IPS-15b (cell line): ENCODE results near the gene MYO10.

Experiments used
- H3K27me3 ChIP-seq: one replicate; pipeline ENCODE4 v1.6.1; 2013; ENCODE audit warnings: low read length; ENCODE audit not compliant: control insufficient read depth, insufficient read depth
- H3K36me3 ChIP-seq: one replicate; pipeline ENCODE4 v1.6.1; 2013; ENCODE audit warnings: low read length; ENCODE audit not compliant: control insufficient read depth, insufficient read depth
- H3K4me1 ChIP-seq: one replicate; pipeline ENCODE4 v1.6.1; 2013; ENCODE audit warnings: mild to moderate bottlenecking, low read length; ENCODE audit not compliant: control insufficient read depth, insufficient read depth
- H3K4me3 ChIP-seq: one replicate; pipeline ENCODE4 v1.5.1; 2013; ENCODE audit warnings: low read depth, low read length
- H3K9ac ChIP-seq: one replicate; pipeline ENCODE4 v1.6.1; 2013; ENCODE audit warnings: low read depth, mild to moderate bottlenecking, low read length
- H3K9me3 ChIP-seq: one replicate; pipeline ENCODE4 v1.6.1; 2013; ENCODE audit warnings: mild to moderate bottlenecking, low read length; ENCODE audit not compliant: control insufficient read depth, insufficient read depth

The MYO10 gene

DNA sequence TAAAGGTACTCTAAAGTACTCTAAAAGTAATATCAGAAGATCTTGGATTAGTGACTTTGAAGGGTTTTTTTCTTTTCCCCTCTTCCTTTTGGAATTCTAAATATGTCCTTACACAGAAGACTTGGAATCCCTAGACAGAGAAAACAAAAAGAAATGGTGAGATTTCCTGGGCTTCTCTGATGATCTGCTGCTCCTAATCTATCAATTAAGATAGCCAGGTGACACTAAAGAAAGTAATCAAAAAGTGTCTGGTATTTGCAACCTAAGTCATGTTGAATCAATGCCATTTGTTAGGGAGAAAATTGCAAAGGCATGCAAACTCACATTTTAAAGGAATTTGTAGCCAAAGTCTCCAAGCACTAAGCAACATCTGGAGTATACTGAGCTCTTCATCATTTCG lies 29.5 kb upstream of the MYO10 start:
- Histone ChIP-seq H3K27me3 (no peaks in the 10 kb centered on the region), H3K4me3 (no peak overlapping the region), H3K9ac (no peak overlapping the region), H3K4me1 (no peaks in the 10 kb centered on the region), H3K9me3 (no peaks in the 10 kb centered on the region), H3K36me3 (no peaks in the 10 kb centered on the region)

DNA sequence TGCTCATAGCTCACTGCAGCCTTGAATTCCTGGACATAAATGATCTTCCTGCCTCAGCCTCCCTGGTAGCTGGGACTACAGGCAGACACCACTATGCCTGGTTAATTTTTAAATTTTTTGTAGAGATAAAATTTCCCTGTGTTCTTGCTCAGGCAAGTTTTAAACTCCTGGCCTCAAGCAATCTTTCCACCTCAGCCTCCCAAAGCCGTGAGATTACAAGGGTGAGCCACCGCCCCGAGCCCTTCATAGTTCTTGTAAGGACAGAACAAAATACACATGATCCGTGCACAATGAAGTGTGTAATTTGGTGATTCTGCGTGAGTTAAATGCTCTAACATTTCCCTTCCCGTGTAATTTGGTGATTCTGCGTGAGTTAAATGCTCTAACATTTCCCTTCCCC lies 27.7 kb upstream of the MYO10 start:
- Histone ChIP-seq H3K36me3 (no peaks in the 10 kb centered on the region), H3K4me1 (no peaks in the 10 kb centered on the region), H3K27me3 (no peaks in the 10 kb centered on the region), H3K4me3 (no peak overlapping the region), H3K9me3 (no peaks in the 10 kb centered on the region), H3K9ac (no peak overlapping the region)

DNA sequence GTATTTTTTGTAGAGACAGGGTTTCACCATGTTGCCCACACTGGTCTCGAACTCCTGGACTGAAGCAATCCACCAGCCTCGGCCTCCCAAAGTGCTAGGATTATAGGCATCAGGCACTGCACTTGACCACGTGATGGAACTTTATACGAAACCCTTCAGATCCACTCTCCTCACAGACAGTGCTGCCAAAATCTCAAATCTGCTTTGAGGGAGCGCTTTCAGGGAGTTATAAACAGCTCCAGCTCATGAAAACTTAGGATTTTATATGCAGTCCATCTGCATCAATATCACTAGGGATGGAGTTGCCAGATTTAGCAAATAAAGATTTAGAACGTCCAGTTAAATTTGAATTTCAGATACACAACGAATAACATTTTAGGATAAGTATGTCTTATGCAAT lies 25.0 kb upstream of the MYO10 start:
- Histone ChIP-seq H3K27me3 (no peaks in the 10 kb centered on the region), H3K9me3 (no peaks in the 10 kb centered on the region), H3K4me3 (no peak overlapping the region), H3K9ac (no peak overlapping the region), H3K4me1 (no peaks in the 10 kb centered on the region), H3K36me3 (no peaks in the 10 kb centered on the region)

DNA sequence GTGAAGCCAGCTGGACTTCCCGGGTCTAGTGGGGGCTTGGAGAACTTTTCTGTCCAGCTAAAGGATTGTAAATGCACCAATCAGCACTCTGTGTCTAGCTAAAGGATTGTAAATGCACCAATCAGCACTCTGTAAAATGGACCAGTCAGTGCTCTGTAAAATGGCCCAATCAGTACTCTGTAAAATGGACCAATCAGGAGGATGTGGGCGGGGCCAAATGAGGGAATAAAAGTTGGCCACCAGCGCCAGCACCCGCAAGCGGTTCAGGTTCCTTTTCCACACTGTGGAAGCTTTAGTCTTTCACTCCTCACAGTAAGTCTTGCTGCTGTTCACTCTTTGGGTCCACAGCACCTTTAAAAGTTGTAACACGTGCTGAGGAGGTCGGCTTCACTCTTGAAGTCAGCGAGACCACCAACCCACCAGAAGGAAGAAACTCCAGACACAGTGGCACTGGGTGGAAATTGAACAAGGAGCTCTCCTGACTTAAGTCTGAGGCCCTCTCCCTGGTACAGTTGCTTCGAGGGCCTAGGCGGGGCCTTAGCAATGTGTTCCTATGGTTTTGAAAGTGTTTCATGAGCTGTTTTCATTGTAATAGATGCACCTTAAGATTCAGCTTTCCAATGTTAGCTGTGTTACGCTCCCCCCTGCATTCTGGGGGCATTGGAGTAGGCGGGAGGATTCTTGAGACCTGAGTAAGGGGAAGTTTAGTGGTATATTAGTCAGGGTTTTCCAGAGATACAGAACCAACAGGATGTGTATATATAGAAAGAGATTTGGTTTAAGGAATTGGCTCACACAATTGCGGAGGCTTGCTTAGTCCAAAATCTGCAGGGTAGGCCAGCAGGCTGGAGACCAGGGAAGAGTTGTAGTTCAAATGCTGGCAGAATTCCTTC lies 21.5 kb upstream of the MYO10 start:
- Histone ChIP-seq H3K9me3 (no peaks in the 10 kb centered on the region), H3K4me1 (peaks cover 4% of the 10 kb centered on the region), H3K4me3 (no peak overlapping the region), H3K9ac (no peak overlapping the region), H3K36me3 (no peaks in the 10 kb centered on the region), H3K27me3 (no peaks in the 10 kb centered on the region)

DNA sequence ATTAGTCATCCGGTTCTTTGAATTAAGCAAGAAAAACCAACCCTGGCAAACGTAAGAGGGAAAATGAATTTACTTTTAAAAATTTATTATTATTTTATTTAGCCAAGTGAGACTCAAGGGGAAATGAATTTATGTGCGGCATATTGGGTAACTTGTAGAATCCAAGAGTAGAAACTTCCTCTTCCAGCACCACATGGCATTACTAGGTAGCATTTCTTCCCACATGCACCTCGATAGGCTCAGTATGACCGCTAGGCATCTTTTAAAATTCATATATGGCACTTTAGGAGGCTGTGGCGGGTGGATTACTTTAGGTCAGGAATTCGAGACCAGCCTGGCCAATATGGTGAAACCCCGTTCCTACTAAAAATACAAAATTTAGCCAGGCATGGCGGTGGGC lies 17.6 kb upstream of the MYO10 start:
- Histone ChIP-seq H3K36me3 (no peaks in the 10 kb centered on the region), H3K4me1 (peaks cover 4% of the 10 kb centered on the region), H3K4me3 (no peak overlapping the region), H3K9me3 (no peaks in the 10 kb centered on the region), H3K27me3 (no peaks in the 10 kb centered on the region), H3K9ac (no peak overlapping the region)

DNA sequence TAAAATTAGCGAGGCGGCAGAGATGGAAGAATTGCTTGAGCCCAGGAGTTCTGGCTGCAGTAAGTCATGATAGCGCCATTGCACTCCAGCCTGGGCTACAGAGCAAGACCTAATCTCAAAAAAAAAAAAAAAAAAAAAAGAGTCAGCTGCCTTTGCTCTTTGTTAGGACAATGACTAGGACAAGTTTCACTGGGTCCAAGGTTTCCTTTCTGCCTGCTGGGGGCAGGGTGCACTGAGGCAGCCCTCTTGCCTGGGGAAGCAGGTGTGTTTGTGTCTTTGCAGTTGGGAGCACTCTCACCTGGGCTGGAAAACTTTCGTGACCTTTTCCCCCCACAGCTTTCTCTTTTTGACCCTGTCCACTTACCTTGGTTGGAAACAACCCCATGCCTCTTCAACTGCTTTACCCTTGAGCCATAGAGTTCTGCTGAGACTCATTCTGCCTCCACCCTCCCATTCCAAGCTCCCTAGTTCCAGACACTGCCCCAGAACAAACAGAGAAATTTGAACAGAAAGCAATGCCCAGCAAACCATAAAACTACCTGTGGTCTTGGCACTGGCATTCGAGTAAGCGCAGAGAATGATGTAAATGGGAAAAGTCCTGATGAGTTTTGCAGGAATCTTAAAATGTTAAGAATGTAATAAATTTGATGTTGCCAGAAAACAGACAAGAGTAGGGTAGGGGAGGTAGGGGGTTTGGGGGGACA lies 17.0 kb upstream of the MYO10 start:
- H3K9me3 ChIP-seq: no peaks in the 10 kb centered on the region
- no peak overlapping the region for H3K9ac ChIP-seq
- no peaks in the 10 kb centered on the region for H3K36me3 ChIP-seq

DNA sequence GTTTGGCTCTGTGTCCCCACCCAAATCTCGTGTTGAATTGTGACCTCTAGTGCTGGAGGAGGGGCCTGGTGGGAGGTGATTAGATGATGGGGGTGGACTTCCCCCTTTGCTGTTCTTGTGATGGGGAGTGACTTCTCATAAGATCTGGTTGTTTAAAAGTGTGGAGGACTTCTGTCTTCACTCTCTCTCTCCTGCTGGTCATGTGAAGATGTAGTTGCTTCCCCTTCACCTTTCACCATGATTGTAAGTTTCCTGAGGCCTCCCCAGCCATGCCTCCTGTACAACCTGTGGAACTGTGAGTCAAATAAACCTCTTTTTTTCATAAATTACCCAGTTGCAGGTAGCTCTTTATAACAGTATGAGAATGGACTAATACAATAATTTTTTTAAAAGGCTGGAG lies 10.6 kb upstream of the MYO10 start:
- H3K9me3 ChIP-seq: no peaks in the 10 kb centered on the region
- no peaks in the 10 kb centered on the region for H3K4me1 ChIP-seq
- H3K9ac ChIP-seq: no peak overlapping the region
- H3K36me3 ChIP-seq: no peaks in the 10 kb centered on the region
- H3K27me3 ChIP-seq: no peaks in the 10 kb centered on the region
- no peak overlapping the region for H3K4me3 ChIP-seq

More for the DNA sequence above, 17.0 kb upstream of the MYO10 start:
- Histone ChIP-seq H3K27me3 (no peaks in the 10 kb centered on the region), H3K4me1 (peaks cover 4% of the 10 kb centered on the region), H3K4me3 (no peak overlapping the region)

DNA sequence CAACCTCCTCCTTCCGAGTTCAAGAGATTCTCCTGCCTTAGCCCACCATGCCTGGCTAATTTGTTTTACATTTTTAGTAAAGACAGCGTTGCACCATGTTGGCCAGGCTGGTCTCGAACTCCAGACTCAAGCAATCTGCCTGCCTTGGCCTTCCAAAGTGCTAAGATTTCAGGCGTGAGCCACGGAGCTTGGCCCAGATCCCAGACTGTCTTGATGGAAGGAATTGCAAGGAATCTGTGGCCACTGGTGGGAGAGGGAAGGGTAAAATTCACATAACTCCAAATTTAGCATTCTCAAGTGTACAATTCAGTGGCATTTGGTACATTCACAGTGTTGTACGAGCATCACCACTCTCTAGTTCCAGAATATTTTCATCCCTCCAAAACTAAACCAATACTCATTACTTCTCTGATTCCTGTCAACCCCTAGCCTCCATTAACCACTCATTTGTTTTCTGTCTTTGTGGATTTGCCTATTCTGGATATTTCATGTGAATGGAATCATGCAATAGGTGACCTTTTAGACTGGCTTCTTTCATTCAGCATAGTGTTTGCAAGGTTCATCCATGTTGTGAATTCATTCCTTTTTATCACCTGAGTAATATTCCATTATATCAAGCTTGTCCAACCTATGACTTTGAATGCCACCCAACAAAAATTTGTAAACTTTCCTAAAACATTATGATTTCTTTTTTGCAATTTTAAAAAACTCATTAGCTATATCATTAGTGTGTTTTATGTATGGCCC lies 8.9 kb upstream of the MYO10 start:
- H3K9me3 ChIP-seq: no peaks in the 10 kb centered on the region
- H3K9ac ChIP-seq: no peak overlapping the region
- H3K27me3 ChIP-seq: no peaks in the 10 kb centered on the region
- no peaks in the 10 kb centered on the region for H3K36me3 ChIP-seq
- H3K4me3 ChIP-seq: no peak overlapping the region
- H3K4me1 ChIP-seq: no peaks in the 10 kb centered on the region

DNA sequence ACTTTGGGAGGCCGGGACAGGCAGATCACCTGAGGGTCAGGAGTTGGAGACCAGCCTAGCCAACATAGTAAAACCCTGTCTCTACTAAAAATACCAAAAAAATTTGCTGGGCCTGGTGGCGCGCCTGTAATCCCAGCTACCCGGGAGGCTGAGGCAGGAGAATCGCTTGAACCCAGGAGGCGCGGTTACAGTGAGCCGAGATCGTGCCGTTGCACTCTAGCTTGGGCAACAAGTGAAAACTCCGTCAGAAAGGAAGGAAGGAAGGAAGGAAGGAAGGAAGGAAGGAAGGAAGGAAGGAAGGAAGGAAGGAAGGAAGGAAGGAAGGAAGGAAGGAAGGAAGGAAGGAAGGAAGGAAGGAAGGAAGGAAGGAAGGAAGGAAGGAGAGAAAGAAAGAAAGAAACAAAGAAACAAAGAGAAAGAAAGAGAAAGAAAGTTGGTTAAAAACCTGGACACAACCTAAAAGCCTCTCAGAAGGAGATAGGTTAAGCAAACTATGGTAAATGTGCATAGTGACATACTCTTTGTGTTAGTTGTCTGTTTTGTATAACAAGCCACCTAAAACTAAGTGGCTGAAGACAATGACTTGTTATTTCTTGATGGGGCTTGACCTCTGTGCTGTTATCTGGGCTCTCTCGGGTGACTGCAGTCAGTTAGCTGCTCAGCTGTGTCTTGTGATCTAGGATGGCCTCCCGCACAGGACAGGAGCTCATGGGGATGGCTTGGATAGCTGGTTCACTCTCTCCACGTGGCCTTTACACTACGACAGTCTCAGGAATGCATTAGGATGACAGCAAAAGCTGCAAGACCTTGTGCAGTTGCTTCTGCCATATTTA lies 8.0 kb upstream of the MYO10 start:
- H3K27me3 ChIP-seq: no peaks in the 10 kb centered on the region
- no peaks in the 10 kb centered on the region for H3K36me3 ChIP-seq
- H3K4me3 ChIP-seq: no peak overlapping the region
- no peaks in the 10 kb centered on the region for H3K4me1 ChIP-seq
- no peaks in the 10 kb centered on the region for H3K9me3 ChIP-seq
- no peak overlapping the region for H3K9ac ChIP-seq

DNA sequence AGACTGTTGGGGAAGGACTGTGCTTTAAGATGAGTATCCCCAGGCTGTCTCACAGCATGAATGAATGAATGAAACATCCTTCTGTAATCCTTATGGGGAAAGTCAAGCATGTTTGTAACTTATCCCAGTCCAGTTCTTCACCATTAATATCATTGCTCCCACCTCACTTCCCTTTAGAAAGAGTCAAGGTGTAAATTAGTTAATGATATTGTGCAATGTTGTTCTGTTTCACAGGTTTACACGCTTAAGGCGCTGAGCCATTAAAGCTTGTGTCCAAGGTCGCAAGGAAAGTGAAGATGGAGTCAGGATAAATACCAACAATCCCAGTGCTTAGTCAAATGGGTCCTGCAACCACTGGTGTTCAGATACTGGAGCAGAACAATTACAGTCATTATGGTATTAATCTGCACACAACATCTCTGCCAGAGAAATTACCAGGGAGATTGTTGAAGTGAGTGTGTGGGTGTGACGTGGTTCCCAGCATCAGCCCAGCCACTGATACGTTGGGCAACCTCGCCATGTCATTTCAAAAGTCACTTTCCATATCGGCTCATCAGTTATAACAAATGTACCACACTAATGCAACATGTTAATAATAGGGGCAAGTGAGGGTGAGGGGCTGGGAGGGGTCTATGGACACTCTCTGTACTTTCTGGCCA lies 1.5 kb upstream of the MYO10 start:
- Histone ChIP-seq H3K9me3 (no peaks in the 10 kb centered on the region), H3K4me1 (peaks cover 3% of the 10 kb centered on the region), H3K36me3 (no peaks in the 10 kb centered on the region), H3K27me3 (peaks cover 41% of the 10 kb centered on the region), H3K9ac (no peak overlapping the region), H3K4me3 (peak overlapping the region; percentile 78)

DNA sequence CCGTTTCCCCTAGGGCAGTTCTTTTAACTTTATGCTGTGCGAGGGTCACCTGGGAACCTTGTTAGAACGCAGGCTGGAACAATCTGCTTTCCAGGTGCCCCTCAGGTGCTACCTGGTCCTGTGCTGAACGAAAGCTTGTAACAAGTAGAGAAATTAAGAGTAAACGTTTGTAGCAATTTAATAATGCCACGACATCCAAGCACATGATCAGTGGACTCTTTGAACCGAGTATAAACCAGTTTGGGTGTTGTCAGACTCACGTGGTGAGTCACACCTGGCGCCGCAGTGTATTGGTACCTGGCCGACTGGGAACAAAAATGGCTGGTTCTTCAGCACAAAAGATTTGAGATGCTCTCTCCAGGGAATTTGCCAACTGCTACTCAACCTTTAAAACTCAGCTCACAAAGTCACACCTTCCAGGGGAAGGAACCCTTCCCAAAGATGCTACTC lies 926 bp upstream of the MYO10 start:
- H3K4me3 ChIP-seq: peak overlapping the region; percentile 78

More for the DNA sequence above, 926 bp upstream of the MYO10 start:
- no peaks in the 10 kb centered on the region for H3K36me3 ChIP-seq
- peak overlapping the region; percentile 58 for H3K9ac ChIP-seq
- H3K9me3 ChIP-seq: no peaks in the 10 kb centered on the region
- H3K27me3 ChIP-seq: peaks cover 41% of the 10 kb centered on the region
- peaks cover 3% of the 10 kb centered on the region for H3K4me1 ChIP-seq
